Measurements from ENCODE around the gene IPO9. TPM values are rescaled to one million over a fixed set of nuclear protein-coding genes. Genes with fewer than 3 reads are reported as not detected.

IPO9 gene
- total and polyA plus RNA-seq, 2 donors (not counting 1 experiment from before 2014, with no cell fraction given), result 13.3 to 56.9 TPM

GRCh38 chr1:201911826-201912571, 83.0 kb downstream of the IPO9 start:
- Histone ChIP-seq H3K36me3 (replicated peaks in 1 of 2; ENCODE audit: control extremely low read depth in 1 of 2, control insufficient read depth in 1 of 2, extremely low read depth in 1 of 2, insufficient read depth in 2 of 2, low read length in 1 of 2) (no peaks in the 10 kb centered on the region), H3K4me1 (ENCODE audit: control insufficient read depth in 2 of 2, insufficient read depth in 2 of 2, low read length in 2 of 2) (no peaks in the 10 kb centered on the region), H3K9ac (ENCODE audit: low read length) (no peak overlapping the region), H3K27ac (ENCODE audit: low read length in 2 of 2) (no peak overlapping the region), H3K27me3 (replicated peaks in 1 of 4; ENCODE audit: control extremely low read depth in 1 of 4, control insufficient read depth in 3 of 4, insufficient read depth in 4 of 4, low read length in 3 of 4) (no peaks in the 10 kb centered on the region), H3K79me2 (ENCODE audit: control insufficient read depth, insufficient read depth, low read length) (no peaks in the 10 kb centered on the region), H3K9me3 (ENCODE audit: control extremely low read depth in 1 of 3, control insufficient read depth in 2 of 3, insufficient read depth in 1 of 3, low read length in 2 of 3) (no peaks in the 10 kb centered on the region), H2AFZ (ENCODE audit: insufficient read depth, low read depth, low read length, poor library complexity, severe bottlenecking) (no peak overlapping the region), H3K4me3 (ENCODE audit: control extremely low read depth in 1 of 5, extremely low read depth in 1 of 5, insufficient read depth in 1 of 5, low read depth in 2 of 5, low read length in 4 of 5) (no peak overlapping the region), H3K4me2 (replicated peaks; ENCODE audit: low read depth, low read length, poor library complexity, severe bottlenecking) (no peak overlapping the region), H4K20me1 (ENCODE audit: control insufficient read depth, insufficient read depth, low read length, poor library complexity, severe bottlenecking) (no peaks in the 10 kb centered on the region)
- no peak for ATAC-seq (ENCODE audit: low read depth)
- CTCF ChIA-PET, result interaction anchor here (0.9 to 1.0 kb wide), 2 partner anchors 16 to 20 kb away, joined by 3 read pairs; no protein-coding TSS in a partner anchor
- H3K4me1 Mint-ChIP-seq, result no peaks in the 10 kb centered on the region
- H3K27ac Mint-ChIP-seq, result no peak overlapping the region
- peaks cover 25% of the 10 kb centered on the region for H3K27me3 Mint-ChIP-seq
- no peak for DNase-seq
- no peak overlapping the region for H3K4me3 Mint-ChIP-seq
- intact Hi-C loops (cut with micrococcal nuclease), result no loop called here
- POLR2A ChIA-PET, result no interaction called here
- TF ChIP-seq EZH2 (IDR thresholded peaks at IDR 0.05; ENCODE audit: borderline replicate concordance, insufficient read depth, low read depth, low read length, poor library complexity, severe bottlenecking), result no peak
- no peak for TF ChIP-seq CTCF (IDR thresholded peaks at IDR 0.05)
- no peaks in the 10 kb centered on the region for H3K9me3 Mint-ChIP-seq (ENCODE audit: insufficient read depth)
- 93% methylated on average over 3 of the region's 4 CpGs for WGBS (ENCODE audit: insufficient coverage)

DNA sequence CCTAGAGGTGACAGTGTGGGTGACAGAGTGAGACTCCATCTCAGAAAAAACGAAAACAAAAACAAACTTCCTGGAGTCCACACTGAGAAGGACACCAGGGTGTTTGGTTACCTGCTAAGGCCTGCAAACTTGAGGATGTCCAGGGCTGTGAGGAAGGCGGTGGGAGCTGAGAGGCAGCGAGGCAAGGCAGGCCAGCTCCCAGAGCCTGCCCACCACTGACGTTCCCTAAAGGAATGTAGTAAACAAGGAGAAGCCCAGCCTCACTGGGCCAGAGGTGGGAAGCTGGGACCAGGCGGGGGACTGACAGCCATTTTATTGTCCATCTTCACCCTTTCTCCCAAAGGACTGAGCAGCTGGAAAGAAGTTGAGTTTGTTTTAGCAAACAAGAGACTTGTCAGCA, 83.9 kb downstream of the IPO9 start:
- no peak overlapping the region for H3K27ac Mint-ChIP-seq
- ATAC-seq (ENCODE audit: low read depth) (no peak), DNase-seq (no peak)
- Histone ChIP-seq H3K27me3 (replicated peaks in 1 of 4; ENCODE audit: control extremely low read depth in 1 of 4, control insufficient read depth in 3 of 4, insufficient read depth in 4 of 4, low read length in 3 of 4) (no peaks in the 10 kb centered on the region), H4K20me1 (ENCODE audit: control insufficient read depth, insufficient read depth, low read length, poor library complexity, severe bottlenecking) (no peaks in the 10 kb centered on the region), H3K4me3 (ENCODE audit: control extremely low read depth in 1 of 5, extremely low read depth in 1 of 5, insufficient read depth in 1 of 5, low read depth in 2 of 5, low read length in 4 of 5) (no peak overlapping the region), H3K9ac (ENCODE audit: low read length) (no peak overlapping the region), H3K9me3 (ENCODE audit: control extremely low read depth in 1 of 3, control insufficient read depth in 2 of 3, insufficient read depth in 1 of 3, low read length in 2 of 3) (no peaks in the 10 kb centered on the region), H3K79me2 (ENCODE audit: control insufficient read depth, insufficient read depth, low read length) (no peaks in the 10 kb centered on the region), H3K36me3 (replicated peaks in 1 of 2; ENCODE audit: control extremely low read depth in 1 of 2, control insufficient read depth in 1 of 2, extremely low read depth in 1 of 2, insufficient read depth in 2 of 2, low read length in 1 of 2) (no peaks in the 10 kb centered on the region), H2AFZ (ENCODE audit: insufficient read depth, low read depth, low read length, poor library complexity, severe bottlenecking) (no peak overlapping the region), H3K4me1 (ENCODE audit: control insufficient read depth in 2 of 2, insufficient read depth in 2 of 2, low read length in 2 of 2) (no peaks in the 10 kb centered on the region), H3K27ac (ENCODE audit: low read length in 2 of 2) (no peak overlapping the region), H3K4me2 (replicated peaks; ENCODE audit: low read depth, low read length, poor library complexity, severe bottlenecking) (no peak overlapping the region)
- no peak overlapping the region for H3K4me3 Mint-ChIP-seq
- peaks cover 25% of the 10 kb centered on the region for H3K27me3 Mint-ChIP-seq
- ChIA-PET CTCF (no interaction called here), POLR2A (no interaction called here)
- no peak for TF ChIP-seq CTCF (IDR thresholded peaks at IDR 0.05)
- TF ChIP-seq EZH2 (IDR thresholded peaks at IDR 0.05; ENCODE audit: borderline replicate concordance, insufficient read depth, low read depth, low read length, poor library complexity, severe bottlenecking), result no peak
- WGBS (ENCODE audit: insufficient coverage), result 92% methylated on average over 5 of the region's 5 CpGs
- intact Hi-C loops (cut with micrococcal nuclease), result no loop called here
- no peaks in the 10 kb centered on the region for H3K4me1 Mint-ChIP-seq
- H3K9me3 Mint-ChIP-seq (ENCODE audit: insufficient read depth), result no peaks in the 10 kb centered on the region
